ENCODE data around the gene ARHGAP31. TPM values are rescaled to one million over a fixed set of nuclear protein-coding genes. Genes with fewer than 3 reads are reported as not detected.

Gene ARHGAP31
- total and polyA plus RNA-seq, 10 of the 15 experiments (the other 5 are each of a cell fraction or from before 2014, with no cell fraction given): 0.97 to 29.8 (median 10.3) TPM

- Histone ChIP-seq H3K9me3 (replicated peaks; ENCODE audit: control insufficient read depth, insufficient read depth, low read length) (no peaks in the 10 kb centered on the region), H4K20me1 (ENCODE audit: control insufficient read depth, insufficient read depth) (no peaks in the 10 kb centered on the region), H3K4me3 (no peak overlapping the region), H3K27ac (ENCODE audit: control insufficient read depth, insufficient read depth) (no peak overlapping the region), H3K4me1 (ENCODE audit: control insufficient read depth, insufficient read depth, low read length) (no peaks in the 10 kb centered on the region), H2AFZ (ENCODE audit: control insufficient read depth, low read depth, low read length) (no peak overlapping the region), H3K36me3 (ENCODE audit: control insufficient read depth in 2 of 2, insufficient read depth in 2 of 2, low read length in 1 of 2) (peaks cover 0 to 1% of the 10 kb centered on the region in 2 experiments; a peak in 3 of 4 replicates), H3K4me2 (ENCODE audit: control insufficient read depth, insufficient read depth) (no peak overlapping the region), H3K9ac (ENCODE audit: control insufficient read depth, insufficient read depth, low read length) (no peak overlapping the region), H3K27me3 (replicated peaks in 1 of 2; ENCODE audit: control insufficient read depth in 2 of 2, insufficient read depth in 2 of 2, low read length in 1 of 2) (no peaks in the 10 kb centered on the region), H3K79me2 (ENCODE audit: control insufficient read depth, insufficient read depth, low read length) (no peaks in the 10 kb centered on the region)
- RAD21 ChIA-PET (ENCODE audit: unreplicated experiment): interaction anchor here (0.7 kb wide), 1 partner anchor 1905 kb away, joined by 4 read pairs; no protein-coding TSS in a partner anchor
- intact Hi-C loops (cut with micrococcal nuclease; ENCODE audit: unreplicated experiment) (no loop called here), in situ Hi-C loops (cut with MboI) (no loop called here)
- no TSS peak for BruUV-seq (replicated peaks)
- WGBS (ENCODE audit: insufficient coverage, insufficient replicate concordance, low lambda C conversion rate, missing lambda C conversion rate): 22% methylated on average over 2 of the region's 2 CpGs
- CTCF ChIA-PET: interaction anchor here (1.7 kb wide), 1 partner anchor 314 kb away, joined by 5 read pairs; no protein-coding TSS in a partner anchor
- no peak for TF ChIP-seq POLR2AphosphoS2 (IDR thresholded peaks at IDR 0.05; ENCODE audit: low read depth, low read length)
- no peak for TF ChIP-seq NRF1 (conservative IDR thresholded peaks at IDR 0.05; ENCODE audit: low read depth, low read length)
- TF ChIP-seq FOXM1 (IDR thresholded peaks at IDR 0.05; ENCODE audit: low read depth, low read length): no peak
- no peak for TF ChIP-seq CTCF (IDR thresholded peaks at IDR 0.05 in 2 of 3, conservative IDR thresholded peaks at IDR 0.05 in 1 of 3; ENCODE audit: control insufficient read depth in 2 of 3, extremely low read depth in 1 of 3, insufficient read depth in 1 of 3, low read depth in 3 of 3, low read length in 3 of 3)
- no peak for TF ChIP-seq JUNB (IDR thresholded peaks at IDR 0.05)
- TF ChIP-seq EZH2 (IDR thresholded peaks at IDR 0.05; ENCODE audit: borderline replicate concordance, control insufficient read depth, low read depth, low read length): no peak
- TF ChIP-seq CUX1 (IDR thresholded peaks at IDR 0.05; ENCODE audit: insufficient replicate concordance, low read depth, low read length): no peak
- no peak for TF ChIP-seq TBL1XR1 (IDR thresholded peaks at IDR 0.05; ENCODE audit: low read depth, low read length)
- no peak for TF ChIP-seq CBX5 (IDR thresholded peaks at IDR 0.05; ENCODE audit: low read depth)
- no peak for TF ChIP-seq MEF2A (IDR thresholded peaks at IDR 0.05; ENCODE audit: insufficient read depth, low read depth, low read length)
- TF ChIP-seq EED (IDR thresholded peaks at IDR 0.05; ENCODE audit: low read depth): no peak
- TF ChIP-seq NR2C1 (IDR thresholded peaks at IDR 0.05): no peak
- TF ChIP-seq SMAD1 (IDR thresholded peaks at IDR 0.05; ENCODE audit: low read depth, partially characterized antibody): no peak
- TF ChIP-seq CHD4 (IDR thresholded peaks at IDR 0.05): no peak
- no peak for DNase-seq (ENCODE audit: low read depth, low spot score)
- FAIRE-seq: no peak
- ATAC-seq: peak; percentile 69
- POLR2A ChIA-PET: interaction anchor here (0.6 to 1.5 kb wide), 3 partner anchors 9 to 131 kb away, joined by 3 to 5 read pairs (median 4); partner anchors contain the start of gene TIMMDC1
- SMC1A ChIA-PET (ENCODE audit: uncharacterized antibody, unreplicated experiment): interaction anchor here (1.9 kb wide), 1 partner anchor 15 kb away, joined by 11 read pairs; no protein-coding TSS in a partner anchor
These were observed 72.8 kb downstream of the ARHGAP31 start for GRCh38 chr3:119367000-119367399.
